Right cardiac atrium (tissue), 5 donors: ENCODE measurements around the gene IL1RAPL2. TPM values are rescaled to one million over a fixed set of nuclear protein-coding genes. Genes with fewer than 3 reads are reported as not detected.
"Not testable (repeated sequence)": the region's sequence is repeated elsewhere in the genome, so short reads cannot be mapped to it uniquely, and the experiment has no call there.

Experiments
- ATAC-seq, 2 donors: fragments of 200-7000 bp; cut with Tn5 transposase; one replicate each; pipeline versions ENCODE4 v1.8.0 to v1.9.1; 2020; ENCODE audit warnings: moderate library complexity in 2 of 2, mild to moderate bottlenecking in 1 of 2
- DNase-seq, 3 donors: peaks; one replicate each; pipeline ENCODE4 v3.0.0-alpha.2; 2020
- H3K27ac ChIP-seq: one replicate; pipeline ENCODE4 v1.5.1; 2013; ENCODE audit warnings: mild to moderate bottlenecking, low read length, control low read depth, moderate library complexity
- H3K27me3 ChIP-seq: one replicate; pipeline ENCODE4 v1.6.1; 2013; ENCODE audit not compliant: control insufficient read depth, insufficient read depth
- H3K4me1 ChIP-seq: one replicate; pipeline ENCODE4 v1.6.1; 2013; ENCODE audit warnings: low read length; ENCODE audit not compliant: control insufficient read depth, insufficient read depth
- H3K4me3 ChIP-seq: one replicate; pipeline ENCODE4 v1.5.1; 2013; ENCODE audit warnings: low read length, control low read depth
- H3K9me3 ChIP-seq: one replicate; pipeline ENCODE4 v1.6.1; 2013; ENCODE audit warnings: low read length; ENCODE audit not compliant: control insufficient read depth
- WGBS: extraction: QIAGEN DNeasy Blood & Tissue Kit; methylation state at CpG from one replicate; pipeline ENCODE4 v1.1.7; 2013; 5-methylcytosine and 5-hydroxymethylcytosine counted together
- intact Hi-C, 4 donors: fragments of 100-400 bp; cut with DNase I; formaldehyde crosslinking; loops; one replicate each; pipeline versions ENCODE4 v1.11.0 to v1.14.0; 2022 to 2023
- polyA plus RNA-seq: library from polyadenylated mRNA; stranded (reverse); fragments of 200-250 nt; gene quantifications from one replicate; pipeline ENCODE4 v1.2.3, GENCODE V29; 2013
- total RNA-seq, 4 donors: library from RNA; stranded (reverse); fragmentation: NEBNext Ultra II Directional; extraction: Animal tissue kit (Norgen Biotek cat#: 25700); gene quantifications; one replicate each; pipeline ENCODE4 v1.2.1, GENCODE V29; 2021
- donor health status: healthy with polysubstance abuse.
- donor health status: DM: no; HTN: yes; CAD: no.
- donor health status: DM: no; HTN: no; CAD: no.
- donor health status: DM: no; HTN: yes; CAD: no; lungs with severe emphysema.
- donor health status: DM: yes; HTN: yes; CAD: no.

IL1RAPL2 gene
- total and polyA plus RNA-seq, 5 donors: 0.31 TPM; not detected in 4

- no peaks in the 10 kb centered on the region for H3K4me1 ChIP-seq
- DNase-seq (no peak), ATAC-seq (no peak)
- no peaks in the 10 kb centered on the region for H3K27me3 ChIP-seq
- H3K4me3 ChIP-seq: no peak overlapping the region
- 75% methylated on average over 3 of the region's 3 CpGs for WGBS
- intact Hi-C loops: no loop called here
- H3K9me3 ChIP-seq: no peaks in the 10 kb centered on the region
- no peak overlapping the region for H3K27ac ChIP-seq
These were observed 655.4 kb downstream of the IL1RAPL2 start for GRCh38 chrX:105221374-105221773.

GRCh38 chrX:105226499-105226898 is 660.5 kb downstream of the IL1RAPL2 start:
- no peak for ATAC-seq
- no peaks in the 10 kb centered on the region for H3K4me1 ChIP-seq
- 87% methylated on average over 5 of the region's 5 CpGs for WGBS

GRCh38 chrX:105228602-105229001 is 662.6 kb downstream of the IL1RAPL2 start:
- Histone ChIP-seq H3K4me3 (no peak overlapping the region), H3K27me3 (no peaks in the 10 kb centered on the region), H3K27ac (no peak overlapping the region), H3K4me1 (no peaks in the 10 kb centered on the region), H3K9me3 (no peaks in the 10 kb centered on the region)
- DNase-seq: no peak
- intact Hi-C loops: no loop called here
- 66% methylated on average over 2 of the region's 2 CpGs for WGBS
- ATAC-seq: no peak

More at GRCh38 chrX:105226499-105226898, 660.5 kb downstream of the IL1RAPL2 start:
- Histone ChIP-seq H3K9me3 (no peaks in the 10 kb centered on the region), H3K27me3 (no peaks in the 10 kb centered on the region), H3K27ac (no peak overlapping the region), H3K4me3 (no peak overlapping the region)
- DNase-seq: no peak
- intact Hi-C loops: no loop called here

GRCh38 chrX:105229146-105229545 is 663.1 kb downstream of the IL1RAPL2 start:
- Histone ChIP-seq H3K9me3 (no peaks in the 10 kb centered on the region), H3K4me3 (no peak overlapping the region), H3K27me3 (no peaks in the 10 kb centered on the region), H3K4me1 (no peaks in the 10 kb centered on the region), H3K27ac (no peak overlapping the region)
- ATAC-seq: no peak
- WGBS: 80% methylated on average over 3 of the region's 3 CpGs
- DNase-seq: no peak
- intact Hi-C loops: no loop called here

GRCh38 chrX:105237407-105237806 is 671.4 kb downstream of the IL1RAPL2 start:
- 67% methylated on average over 3 of the region's 3 CpGs for WGBS
- H3K27ac ChIP-seq, intact Hi-C loops, ATAC-seq, H3K27me3 ChIP-seq, H3K9me3 ChIP-seq, H3K4me3 ChIP-seq, DNase-seq, H3K4me1 ChIP-seq: not testable (repeated sequence)

- WGBS: 77% methylated on average over 2 of the region's 2 CpGs
- Histone ChIP-seq H3K27me3 (no peaks in the 10 kb centered on the region), H3K27ac (no peak overlapping the region), H3K4me3 (no peak overlapping the region), H3K4me1 (no peaks in the 10 kb centered on the region), H3K9me3 (no peaks in the 10 kb centered on the region)
- intact Hi-C loops: no loop called here
- DNase-seq (no peak), ATAC-seq (no peak)
These were observed 675.1 kb downstream of the IL1RAPL2 start for GRCh38 chrX:105241056-105241455.

- Histone ChIP-seq H3K27ac (no peak overlapping the region), H3K27me3 (no peaks in the 10 kb centered on the region), H3K9me3 (no peaks in the 10 kb centered on the region), H3K4me1 (no peaks in the 10 kb centered on the region), H3K4me3 (no peak overlapping the region)
- DNase-seq (peak; percentile 21 to 66 (median 49)), ATAC-seq (peak in 1 of 2 donors; percentile 45)
- 63% methylated on average over 8 of the region's 8 CpGs for WGBS
- intact Hi-C loops: no loop called here
These were observed 694.5 kb downstream of the IL1RAPL2 start for GRCh38 chrX:105260291-105261043.

- 94% methylated on average over 2 of the region's 2 CpGs for WGBS
- DNase-seq: no peak
- no peaks in the 10 kb centered on the region for H3K27me3 ChIP-seq
- no peaks in the 10 kb centered on the region for H3K4me1 ChIP-seq
- H3K4me3 ChIP-seq: no peak overlapping the region
- H3K27ac ChIP-seq: no peak overlapping the region
- intact Hi-C loops: no loop called here
- no peak for ATAC-seq
- no peaks in the 10 kb centered on the region for H3K9me3 ChIP-seq
These were observed 697.2 kb downstream of the IL1RAPL2 start for GRCh38 chrX:105263171-105263570.

GRCh38 chrX:105263801-105264200 is 697.8 kb downstream of the IL1RAPL2 start:
- Histone ChIP-seq H3K27ac (no peak overlapping the region), H3K4me1 (no peaks in the 10 kb centered on the region), H3K4me3 (no peak overlapping the region), H3K9me3 (no peaks in the 10 kb centered on the region), H3K27me3 (no peaks in the 10 kb centered on the region)
- ATAC-seq (no peak), DNase-seq (no peak)
- intact Hi-C loops: no loop called here
- 83% methylated on average over 1 of the region's 1 CpG for WGBS

GRCh38 chrX:105265093-105265492 is 699.1 kb downstream of the IL1RAPL2 start:
- Histone ChIP-seq H3K27me3 (no peaks in the 10 kb centered on the region), H3K9me3 (no peaks in the 10 kb centered on the region), H3K27ac (no peak overlapping the region), H3K4me1 (no peaks in the 10 kb centered on the region), H3K4me3 (no peak overlapping the region)
- intact Hi-C loops: no loop called here
- WGBS: 47% methylated on average over 3 of the region's 3 CpGs
- no peak for ATAC-seq
- no peak for DNase-seq

- Histone ChIP-seq H3K4me3 (no peak overlapping the region), H3K9me3 (no peaks in the 10 kb centered on the region), H3K4me1 (no peaks in the 10 kb centered on the region), H3K27ac (no peak overlapping the region), H3K27me3 (no peaks in the 10 kb centered on the region)
- no peak for DNase-seq
- ATAC-seq: no peak
- 80% methylated on average over 1 of the region's 1 CpG for WGBS
- intact Hi-C loops: no loop called here
These were observed 700.5 kb downstream of the IL1RAPL2 start for GRCh38 chrX:105266456-105266855.

- no peaks in the 10 kb centered on the region for H3K9me3 ChIP-seq
- ATAC-seq (no peak), DNase-seq (no peak)
- H3K4me1 ChIP-seq: no peaks in the 10 kb centered on the region
- no peak overlapping the region for H3K27ac ChIP-seq
- intact Hi-C loops: no loop called here
- H3K4me3 ChIP-seq: no peak overlapping the region
- no peaks in the 10 kb centered on the region for H3K27me3 ChIP-seq
- WGBS: 58% methylated on average over 2 of the region's 2 CpGs
These were observed 701.2 kb downstream of the IL1RAPL2 start for GRCh38 chrX:105267167-105267566.
